GM18868 (cell line): ENCODE data around the gene IPPK.
"Not testable (repeated sequence)": the region's sequence is repeated elsewhere in the genome, so short reads cannot be mapped to it uniquely, and the experiment has no call there.

Experiments
- ATAC-seq: cut with Tn5 transposase; IDR thresholded peaks from one replicate; pipeline ENCODE4 v1.9.1; 2021; ENCODE audit warnings: mild to moderate bottlenecking, moderate library complexity; ENCODE audit not compliant: unreplicated experiment

Gene IPPK

DNA sequence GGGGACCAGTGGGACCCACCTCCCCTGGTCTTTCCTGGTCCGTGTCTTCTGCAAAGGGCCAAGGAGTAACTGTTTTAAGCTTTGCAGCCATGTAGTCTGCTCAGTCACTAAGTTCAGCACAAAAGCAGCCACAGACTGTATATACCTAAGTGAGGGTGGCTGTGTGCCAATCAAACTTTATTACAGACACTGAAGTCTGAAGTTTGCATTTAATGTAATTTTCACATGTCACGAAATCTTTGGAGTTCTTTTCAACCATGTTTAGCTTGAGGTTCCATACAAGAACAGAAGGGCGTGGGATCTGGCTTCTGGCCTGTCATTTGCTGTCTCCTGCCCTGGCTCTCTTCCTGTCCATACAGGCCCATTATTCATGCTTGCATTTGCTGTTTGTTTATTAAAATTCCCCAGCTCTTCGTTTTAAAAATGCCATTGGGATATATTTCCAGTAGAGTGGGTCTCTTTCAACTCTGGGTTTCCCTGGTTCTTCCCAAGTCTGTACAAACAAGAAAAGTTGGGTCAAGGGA, 69.9 kb downstream of the IPPK start:
- no peak for ATAC-seq

DNA sequence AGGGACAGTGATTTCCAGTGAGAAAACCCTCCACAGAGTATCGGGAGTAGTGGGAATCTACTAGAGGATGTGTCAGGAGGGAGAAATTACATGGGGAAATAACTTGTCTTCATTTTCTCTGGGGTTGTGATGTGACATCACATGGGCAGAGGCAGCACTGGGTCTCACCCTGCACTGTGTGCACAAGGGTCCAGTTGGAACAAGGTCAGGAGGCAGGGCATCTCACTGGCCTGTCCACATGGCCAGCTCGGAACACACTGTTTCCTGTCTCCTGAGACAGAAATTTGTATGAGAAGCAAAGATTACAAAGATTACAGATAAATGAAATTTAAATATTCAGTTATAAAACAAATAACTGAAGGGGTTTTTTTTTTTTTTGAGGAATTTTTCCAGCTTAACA, 71.5 kb downstream of the IPPK start:
- no peak for ATAC-seq

DNA sequence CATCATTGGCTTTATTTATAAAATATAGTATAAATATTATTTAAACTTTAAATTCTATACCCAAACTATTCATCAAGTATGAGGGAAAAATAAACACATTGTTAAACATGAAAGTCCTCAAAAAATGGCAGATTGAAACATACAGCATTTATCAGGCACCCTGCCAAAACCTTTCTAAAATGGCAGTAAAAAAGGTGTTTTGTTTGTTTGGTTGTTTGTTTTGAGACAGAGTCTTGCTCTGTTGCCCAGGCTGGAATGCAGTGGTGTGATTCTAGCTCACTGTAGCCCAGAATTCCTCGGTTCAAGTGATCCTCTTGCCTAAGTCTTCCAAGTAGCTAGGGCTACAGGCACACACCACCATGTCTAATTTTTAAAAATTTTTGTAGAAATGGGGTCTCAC, 74.0 kb downstream of the IPPK start:
- ATAC-seq: no peak

GRCh38 chr9:92595075-92595474, 74.9 kb downstream of the IPPK start:
- ATAC-seq: not testable (repeated sequence)

- ATAC-seq: no peak
Observed at GRCh38 chr9:92592946-92593861, 76.7 kb downstream of the IPPK start.

GRCh38 chr9:92592537-92592936, 77.4 kb downstream of the IPPK start:
- ATAC-seq: no peak

DNA sequence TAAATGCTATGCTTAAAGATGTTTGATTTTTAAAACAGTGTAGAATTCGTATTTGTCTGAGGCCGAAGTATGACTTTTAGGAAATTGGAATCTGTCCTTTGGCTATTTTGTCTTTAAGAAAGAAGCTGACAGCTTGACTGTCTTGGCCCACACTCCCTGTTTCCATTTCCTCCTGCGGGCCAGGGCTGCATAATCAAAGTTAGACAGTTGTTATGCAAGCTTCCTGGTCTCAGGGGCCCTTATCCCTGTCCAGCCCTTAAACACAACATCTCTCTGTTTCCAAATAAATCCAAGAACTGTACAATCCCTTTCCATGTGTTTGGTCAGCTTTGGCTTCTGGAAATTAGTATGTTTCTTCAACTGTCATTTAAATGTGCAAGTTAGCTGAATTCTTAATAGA, 79.6 kb downstream of the IPPK start:
- ATAC-seq: no peak

- no peak for ATAC-seq
Observed at GRCh38 chr9:92589923-92590322, 80.0 kb downstream of the IPPK start.

DNA sequence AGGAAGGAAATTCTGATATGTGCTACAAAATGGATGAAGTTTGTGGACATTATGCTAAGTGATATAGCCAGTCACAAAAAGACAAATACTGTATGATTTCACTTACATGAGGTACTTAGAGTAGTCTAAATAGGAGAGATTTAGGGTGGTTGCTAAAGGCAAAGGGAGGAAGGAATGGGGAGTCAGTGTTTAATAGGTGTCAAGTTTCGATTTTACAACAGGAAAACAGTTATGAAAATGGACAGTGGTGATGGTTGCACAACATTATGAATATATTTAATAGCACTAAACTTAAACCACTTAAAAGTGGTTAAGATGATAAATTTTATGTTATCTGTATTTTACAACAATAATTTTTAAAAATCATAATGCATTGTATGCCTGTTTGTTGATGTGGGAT, 93.8 kb downstream of the IPPK start:
- no peak for ATAC-seq

DNA sequence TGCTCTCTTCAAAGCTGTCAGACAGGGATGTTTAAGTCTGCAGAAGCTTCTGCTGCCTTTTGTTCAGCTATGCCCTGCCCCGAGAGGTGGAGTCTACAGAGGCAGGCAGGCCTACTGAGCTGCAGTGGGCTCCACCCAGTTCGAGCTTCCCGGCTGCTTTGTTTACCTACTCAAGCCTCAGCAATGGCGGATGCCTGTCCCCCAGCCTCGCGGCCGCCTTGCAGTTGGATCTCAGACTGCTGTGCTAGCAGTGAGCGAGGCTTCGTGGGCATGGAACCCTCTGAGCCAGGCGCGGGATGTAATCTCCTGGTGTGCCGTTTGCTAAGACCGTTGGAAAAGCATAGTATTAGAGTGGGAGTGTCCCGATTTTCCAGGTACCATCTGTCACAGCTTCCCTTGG, 96.3 kb downstream of the IPPK start:
- ATAC-seq: not testable (repeated sequence)

DNA sequence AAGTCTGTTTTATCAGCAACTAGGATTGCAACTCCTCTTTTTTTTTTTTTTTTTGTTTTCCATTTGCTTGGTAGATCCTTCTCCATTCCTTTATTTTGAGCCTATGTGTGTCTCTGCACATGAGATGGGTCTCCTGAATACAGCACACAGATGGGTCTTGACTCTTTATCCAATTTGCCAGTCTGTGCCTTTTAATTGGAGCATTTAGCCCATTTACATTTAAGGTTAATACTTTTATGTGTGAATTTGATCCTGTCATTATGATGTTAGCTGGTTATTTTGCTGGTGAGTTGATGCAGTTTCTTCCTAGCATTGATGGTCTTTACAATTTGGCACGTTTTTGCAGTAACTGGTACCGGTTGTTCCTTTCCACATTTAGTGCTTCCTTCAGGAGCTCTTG, 98.1 kb downstream of the IPPK start:
- ATAC-seq: not testable (repeated sequence)

DNA sequence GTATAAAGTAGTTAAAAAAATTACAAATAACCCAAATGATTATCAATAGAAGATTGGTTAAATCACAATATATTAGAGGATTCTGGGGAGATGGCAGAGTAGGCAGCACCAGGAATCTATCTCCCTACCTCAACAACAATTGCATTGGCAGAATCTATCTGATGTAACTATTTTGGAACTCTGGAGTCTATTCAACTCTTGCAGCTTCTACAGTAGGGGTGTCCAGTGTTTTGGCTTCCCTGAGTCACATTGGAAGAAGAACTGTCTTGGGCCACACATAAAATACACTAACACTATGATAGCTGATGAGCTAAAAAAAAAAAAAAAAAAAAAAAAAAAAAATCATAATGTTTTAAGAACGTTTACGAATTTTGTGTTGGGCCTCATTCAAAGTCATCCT, 104.9 kb downstream of the IPPK start:
- ATAC-seq: no peak

DNA sequence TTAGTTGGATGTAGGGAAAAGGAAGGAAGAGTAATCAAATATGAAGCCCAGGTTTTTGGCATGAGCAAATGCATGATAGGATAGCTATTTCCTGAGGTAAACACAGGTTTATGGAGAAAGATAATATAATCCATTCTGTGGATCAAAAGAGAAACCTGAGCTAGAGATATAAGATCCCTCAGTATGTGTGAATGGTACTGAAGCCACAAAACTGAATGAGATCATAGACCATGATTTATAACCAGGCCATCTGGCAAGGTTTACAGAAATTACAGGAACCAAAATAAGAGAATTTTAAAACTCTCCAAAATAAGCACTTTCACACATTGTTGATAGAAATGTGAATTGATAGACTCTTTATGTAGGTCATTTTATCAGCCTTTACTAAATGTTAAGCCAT, 105.4 kb downstream of the IPPK start:
- no peak for ATAC-seq
